ENCODE data around the gene RBBP4. TPM values are rescaled to one million over a fixed set of nuclear protein-coding genes. Genes with fewer than 3 reads are reported as not detected.

Gene RBBP4
- total RNA-seq, 1 donor from 2014 or later, result 175 TPM

- H3K4me3 ChIP-seq (ENCODE audit: low read depth, low read length), result no peak overlapping the region
- TF ChIP-seq CTCF (conservative IDR thresholded peaks at IDR 0.05; ENCODE audit: low read depth, low read length), result no peak
- DNase-seq (ENCODE audit: low read depth), result no peak
These were observed 32.4 kb downstream of the RBBP4 start for GRCh38 chr1:32683397-32683796.

- DNase-seq (ENCODE audit: low read depth), result no peak
- no peak for TF ChIP-seq CTCF (conservative IDR thresholded peaks at IDR 0.05; ENCODE audit: low read depth, low read length)
- H3K4me3 ChIP-seq (ENCODE audit: low read depth, low read length), result no peak overlapping the region
These were observed 33.3 kb downstream of the RBBP4 start for GRCh38 chr1:32684167-32684811.

GRCh38 chr1:32685498-32685897 is 34.5 kb downstream of the RBBP4 start:
- H3K4me3 ChIP-seq (ENCODE audit: low read depth, low read length), result no peak overlapping the region
- no peak for DNase-seq (ENCODE audit: low read depth)
- TF ChIP-seq CTCF (conservative IDR thresholded peaks at IDR 0.05; ENCODE audit: low read depth, low read length), result no peak

- TF ChIP-seq CTCF (conservative IDR thresholded peaks at IDR 0.05; ENCODE audit: low read depth, low read length), result no peak
- DNase-seq (ENCODE audit: low read depth), result no peak
- H3K4me3 ChIP-seq (ENCODE audit: low read depth, low read length), result no peak overlapping the region
These were observed 35.4 kb downstream of the RBBP4 start for GRCh38 chr1:32686387-32686786.

- H3K4me3 ChIP-seq (ENCODE audit: low read depth, low read length), result no peak overlapping the region
- TF ChIP-seq CTCF (conservative IDR thresholded peaks at IDR 0.05; ENCODE audit: low read depth, low read length), result no peak
- no peak for DNase-seq (ENCODE audit: low read depth)
These were observed 42.6 kb downstream of the RBBP4 start for GRCh38 chr1:32693455-32694174.

- H3K4me3 ChIP-seq (ENCODE audit: low read depth, low read length), result no peak overlapping the region
- no peak for TF ChIP-seq CTCF (conservative IDR thresholded peaks at IDR 0.05; ENCODE audit: low read depth, low read length)
- DNase-seq (ENCODE audit: low read depth), result no peak
These were observed 44.3 kb downstream of the RBBP4 start for GRCh38 chr1:32695098-32695904.

Data from epithelial cell of proximal tubule (primary cell).